Measurements from ENCODE around the gene NPR3.

The NPR3 gene

GRCh38 chr5:32720300-32720699, 9.2 kb downstream of the NPR3 start:
- Histone ChIP-seq H2AFZ (ENCODE audit: low read depth, low read length) (no peak overlapping the region), H3K4me1 (ENCODE audit: insufficient read depth, low read length) (no peaks in the 10 kb centered on the region), H3K9me3 (ENCODE audit: low read length) (no peaks in the 10 kb centered on the region), H3K27me3 (ENCODE audit: insufficient read depth, low read length) (peaks cover 10% of the 10 kb centered on the region), H3K36me3 (ENCODE audit: insufficient read depth, low read length) (no peaks in the 10 kb centered on the region), H3K4me3 (ENCODE audit: low read length) (no peak overlapping the region)

GRCh38 chr5:32721626-32722025, 10.5 kb downstream of the NPR3 start:
- no peaks in the 10 kb centered on the region for H3K4me1 ChIP-seq (ENCODE audit: insufficient read depth, low read length)
- no peak overlapping the region for H3K4me3 ChIP-seq (ENCODE audit: low read length)
- H3K9me3 ChIP-seq (ENCODE audit: low read length) = no peaks in the 10 kb centered on the region
- no peaks in the 10 kb centered on the region for H3K36me3 ChIP-seq (ENCODE audit: insufficient read depth, low read length)
- no peak overlapping the region for H2AFZ ChIP-seq (ENCODE audit: low read depth, low read length)
- peaks cover 7% of the 10 kb centered on the region for H3K27me3 ChIP-seq (ENCODE audit: insufficient read depth, low read length)

GRCh38 chr5:32722957-32723356, 11.8 kb downstream of the NPR3 start:
- H3K36me3 ChIP-seq (ENCODE audit: insufficient read depth, low read length) = no peaks in the 10 kb centered on the region
- no peak overlapping the region for H3K4me3 ChIP-seq (ENCODE audit: low read length)
- H3K27me3 ChIP-seq (ENCODE audit: insufficient read depth, low read length) = peaks cover 7% of the 10 kb centered on the region
- no peak overlapping the region for H2AFZ ChIP-seq (ENCODE audit: low read depth, low read length)
- no peaks in the 10 kb centered on the region for H3K9me3 ChIP-seq (ENCODE audit: low read length)
- no peaks in the 10 kb centered on the region for H3K4me1 ChIP-seq (ENCODE audit: insufficient read depth, low read length)

- Histone ChIP-seq H3K4me3 (ENCODE audit: low read length) (no peak overlapping the region), H3K4me1 (ENCODE audit: insufficient read depth, low read length) (no peaks in the 10 kb centered on the region), H2AFZ (ENCODE audit: low read depth, low read length) (no peak overlapping the region), H3K27me3 (ENCODE audit: insufficient read depth, low read length) (peaks cover 7% of the 10 kb centered on the region), H3K9me3 (ENCODE audit: low read length) (no peaks in the 10 kb centered on the region), H3K36me3 (ENCODE audit: insufficient read depth, low read length) (no peaks in the 10 kb centered on the region)
Observed at GRCh38 chr5:32724526-32724925, 13.4 kb downstream of the NPR3 start.

- Histone ChIP-seq H2AFZ (ENCODE audit: low read depth, low read length) (no peak overlapping the region), H3K27me3 (ENCODE audit: insufficient read depth, low read length) (peaks cover 7% of the 10 kb centered on the region), H3K9me3 (ENCODE audit: low read length) (no peaks in the 10 kb centered on the region), H3K4me1 (ENCODE audit: insufficient read depth, low read length) (no peaks in the 10 kb centered on the region), H3K36me3 (ENCODE audit: insufficient read depth, low read length) (no peaks in the 10 kb centered on the region), H3K4me3 (ENCODE audit: low read length) (no peak overlapping the region)
Observed at GRCh38 chr5:32726086-32726557, 15.0 kb downstream of the NPR3 start.

GRCh38 chr5:32729651-32730050, 18.5 kb downstream of the NPR3 start:
- no peaks in the 10 kb centered on the region for H3K36me3 ChIP-seq (ENCODE audit: insufficient read depth, low read length)
- no peaks in the 10 kb centered on the region for H3K4me1 ChIP-seq (ENCODE audit: insufficient read depth, low read length)
- H2AFZ ChIP-seq (ENCODE audit: low read depth, low read length) = no peak overlapping the region
- peaks cover 2% of the 10 kb centered on the region for H3K27me3 ChIP-seq (ENCODE audit: insufficient read depth, low read length)
- H3K9me3 ChIP-seq (ENCODE audit: low read length) = no peaks in the 10 kb centered on the region
- H3K4me3 ChIP-seq (ENCODE audit: low read length) = no peak overlapping the region

GRCh38 chr5:32733590-32734340, 22.6 kb downstream of the NPR3 start:
- Histone ChIP-seq H3K27me3 (ENCODE audit: insufficient read depth, low read length) (no peaks in the 10 kb centered on the region), H2AFZ (ENCODE audit: low read depth, low read length) (no peak overlapping the region), H3K4me1 (ENCODE audit: insufficient read depth, low read length) (no peaks in the 10 kb centered on the region), H3K9me3 (ENCODE audit: low read length) (no peaks in the 10 kb centered on the region), H3K36me3 (ENCODE audit: insufficient read depth, low read length) (no peaks in the 10 kb centered on the region), H3K4me3 (ENCODE audit: low read length) (no peak overlapping the region)

- no peaks in the 10 kb centered on the region for H3K4me1 ChIP-seq (ENCODE audit: insufficient read depth, low read length)
- H2AFZ ChIP-seq (ENCODE audit: low read depth, low read length) = no peak overlapping the region
- no peaks in the 10 kb centered on the region for H3K9me3 ChIP-seq (ENCODE audit: low read length)
- no peak overlapping the region for H3K4me3 ChIP-seq (ENCODE audit: low read length)
- H3K27me3 ChIP-seq (ENCODE audit: insufficient read depth, low read length) = no peaks in the 10 kb centered on the region
- no peaks in the 10 kb centered on the region for H3K36me3 ChIP-seq (ENCODE audit: insufficient read depth, low read length)
Observed at GRCh38 chr5:32734827-32735378, 23.8 kb downstream of the NPR3 start.

GRCh38 chr5:32735512-32735911, 24.4 kb downstream of the NPR3 start:
- H2AFZ ChIP-seq (ENCODE audit: low read depth, low read length) = no peak overlapping the region
- no peaks in the 10 kb centered on the region for H3K36me3 ChIP-seq (ENCODE audit: insufficient read depth, low read length)
- H3K9me3 ChIP-seq (ENCODE audit: low read length) = no peaks in the 10 kb centered on the region

GRCh38 chr5:32736842-32737241, 25.7 kb downstream of the NPR3 start:
- Histone ChIP-seq H2AFZ (ENCODE audit: low read depth, low read length) (no peak overlapping the region), H3K27me3 (ENCODE audit: insufficient read depth, low read length) (no peaks in the 10 kb centered on the region), H3K36me3 (ENCODE audit: insufficient read depth, low read length) (no peaks in the 10 kb centered on the region), H3K4me1 (ENCODE audit: insufficient read depth, low read length) (no peaks in the 10 kb centered on the region), H3K4me3 (ENCODE audit: low read length) (no peak overlapping the region), H3K9me3 (ENCODE audit: low read length) (no peaks in the 10 kb centered on the region)

More at GRCh38 chr5:32735512-32735911, 24.4 kb downstream of the NPR3 start:
- H3K4me1 ChIP-seq (ENCODE audit: insufficient read depth, low read length) = no peaks in the 10 kb centered on the region
- H3K27me3 ChIP-seq (ENCODE audit: insufficient read depth, low read length) = no peaks in the 10 kb centered on the region
- no peak overlapping the region for H3K4me3 ChIP-seq (ENCODE audit: low read length)

GRCh38 chr5:32740651-32741050, 29.5 kb downstream of the NPR3 start:
- Histone ChIP-seq H3K36me3 (ENCODE audit: insufficient read depth, low read length) (no peaks in the 10 kb centered on the region), H3K9me3 (ENCODE audit: low read length) (no peaks in the 10 kb centered on the region), H3K27me3 (ENCODE audit: insufficient read depth, low read length) (no peaks in the 10 kb centered on the region), H3K4me3 (ENCODE audit: low read length) (no peak overlapping the region), H2AFZ (ENCODE audit: low read depth, low read length) (no peak overlapping the region), H3K4me1 (ENCODE audit: insufficient read depth, low read length) (no peaks in the 10 kb centered on the region)

GRCh38 chr5:32745317-32745716, 34.2 kb downstream of the NPR3 start:
- Histone ChIP-seq H3K4me1 (ENCODE audit: insufficient read depth, low read length) (no peaks in the 10 kb centered on the region), H2AFZ (ENCODE audit: low read depth, low read length) (no peak overlapping the region), H3K4me3 (ENCODE audit: low read length) (no peak overlapping the region), H3K9me3 (ENCODE audit: low read length) (no peaks in the 10 kb centered on the region), H3K27me3 (ENCODE audit: insufficient read depth, low read length) (no peaks in the 10 kb centered on the region), H3K36me3 (ENCODE audit: insufficient read depth, low read length) (no peaks in the 10 kb centered on the region)

- H3K4me1 ChIP-seq (ENCODE audit: insufficient read depth, low read length) = no peaks in the 10 kb centered on the region
- H3K27me3 ChIP-seq (ENCODE audit: insufficient read depth, low read length) = no peaks in the 10 kb centered on the region
- no peaks in the 10 kb centered on the region for H3K36me3 ChIP-seq (ENCODE audit: insufficient read depth, low read length)
- no peak overlapping the region for H3K4me3 ChIP-seq (ENCODE audit: low read length)
- no peak overlapping the region for H2AFZ ChIP-seq (ENCODE audit: low read depth, low read length)
- H3K9me3 ChIP-seq (ENCODE audit: low read length) = no peaks in the 10 kb centered on the region
Observed at GRCh38 chr5:32752411-32752810, 41.3 kb downstream of the NPR3 start.

- H3K9me3 ChIP-seq (ENCODE audit: low read length) = no peaks in the 10 kb centered on the region
Observed at GRCh38 chr5:32753051-32753450, 41.9 kb downstream of the NPR3 start.

More at GRCh38 chr5:32753051-32753450, 41.9 kb downstream of the NPR3 start:
- Histone ChIP-seq H3K36me3 (ENCODE audit: insufficient read depth, low read length) (no peaks in the 10 kb centered on the region), H3K4me3 (ENCODE audit: low read length) (no peak overlapping the region), H2AFZ (ENCODE audit: low read depth, low read length) (no peak overlapping the region), H3K4me1 (ENCODE audit: insufficient read depth, low read length) (no peaks in the 10 kb centered on the region), H3K27me3 (ENCODE audit: insufficient read depth, low read length) (no peaks in the 10 kb centered on the region)
